DND-41 (cell line): ENCODE measurements around the gene SSX4.
"Not testable (repeated sequence)": the region's sequence is repeated elsewhere in the genome, so short reads cannot be mapped to it uniquely, and the experiment has no call there.

ENCODE experiments used
- ATAC-seq: fragments of 200-7000 bp; cut with Tn5 transposase; 3 replicates; pipeline ENCODE4 v1.9.1; 2021; ENCODE audit warnings: low read depth; ENCODE audit not compliant: insufficient read depth
- DNase-seq: peaks from one replicate; pipeline ENCODE4 v3.0.0-alpha.2; 2020
- H2AFZ ChIP-seq: 2 replicates; pipeline ENCODE4 v1.6.0; 2012; ENCODE audit warnings: low read depth, low read length
- H3K27ac ChIP-seq: 2 replicates; pipeline ENCODE4 v1.5.1; 2012; ENCODE audit warnings: low read length, inconsistent platforms
- H3K27me3 ChIP-seq: fragments of 200-600 bp; sonication (generic); 2 replicates; pipeline ENCODE4 v1.6.0; 2012; ENCODE audit warnings: low read length, mild to moderate bottlenecking, inconsistent platforms; ENCODE audit not compliant: insufficient read depth, poor library complexity
- H3K36me3 ChIP-seq: 2 replicates; pipeline ENCODE4 v1.5.1; 2012; ENCODE audit warnings: low read length, inconsistent platforms; ENCODE audit not compliant: insufficient read depth
- H3K4me1 ChIP-seq: 2 replicates; pipeline ENCODE4 v1.5.1; 2012; ENCODE audit warnings: mild to moderate bottlenecking, low read length; ENCODE audit not compliant: insufficient read depth
- H3K4me2 ChIP-seq: 2 replicates; pipeline ENCODE4 v1.6.0; 2012; ENCODE audit warnings: mild to moderate bottlenecking, moderate library complexity, low read length, inconsistent platforms; ENCODE audit not compliant: insufficient read depth
- H3K4me3 ChIP-seq, 2 experiments: fragments of 200-600 bp in 1 of 2; shearing (Covaris generic) in 1 of 2; 2 replicates each; pipeline ENCODE4 v1.5.1; 2012 to 2016; ENCODE audit warnings: inconsistent platforms in 2 of 2, low read length in 2 of 2, mild to moderate bottlenecking in 2 of 2, low read depth in 1 of 2, moderate library complexity in 1 of 2
- H3K79me2 ChIP-seq: 2 replicates; pipeline ENCODE4 v1.6.0; 2012; ENCODE audit warnings: low read length, inconsistent platforms; ENCODE audit not compliant: insufficient read depth
- H3K9ac ChIP-seq: 2 replicates; pipeline ENCODE4 v1.6.0; 2012; ENCODE audit warnings: low read depth, mild to moderate bottlenecking, inconsistent platforms, low read length, moderate library complexity
- H3K9me3 ChIP-seq: 2 replicates; pipeline ENCODE4 v1.5.1; 2012; ENCODE audit warnings: low read length, moderate library complexity, mild to moderate bottlenecking, inconsistent platforms; ENCODE audit not compliant: insufficient read depth, severe bottlenecking
- H4K20me1 ChIP-seq: 2 replicates; pipeline ENCODE4 v1.6.0; 2012; ENCODE audit warnings: low read length; ENCODE audit not compliant: insufficient read depth
- EZH2 ChIP-seq: IDR thresholded peaks from 3 replicates; pipeline ENCODE4 v1.6.1; 2012; ENCODE audit warnings: borderline replicate concordance, low read depth, mild to moderate bottlenecking, moderate library complexity, low read length, inconsistent platforms; ENCODE audit not compliant: severe bottlenecking
- TF ChIP-seq, protein P1 (sequence below): IDR thresholded peaks from 2 replicates; pipeline ENCODE4 v1.5.1; 2012; ENCODE audit warnings: borderline replicate concordance, low read length, moderate library complexity, mild to moderate bottlenecking; ENCODE audit not compliant: poor library complexity, severe bottlenecking; ENCODE audit errors: extremely low read depth

Gene SSX4, protein sequence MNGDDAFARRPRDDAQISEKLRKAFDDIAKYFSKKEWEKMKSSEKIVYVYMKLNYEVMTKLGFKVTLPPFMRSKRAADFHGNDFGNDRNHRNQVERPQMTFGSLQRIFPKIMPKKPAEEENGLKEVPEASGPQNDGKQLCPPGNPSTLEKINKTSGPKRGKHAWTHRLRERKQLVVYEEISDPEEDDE

DNA sequence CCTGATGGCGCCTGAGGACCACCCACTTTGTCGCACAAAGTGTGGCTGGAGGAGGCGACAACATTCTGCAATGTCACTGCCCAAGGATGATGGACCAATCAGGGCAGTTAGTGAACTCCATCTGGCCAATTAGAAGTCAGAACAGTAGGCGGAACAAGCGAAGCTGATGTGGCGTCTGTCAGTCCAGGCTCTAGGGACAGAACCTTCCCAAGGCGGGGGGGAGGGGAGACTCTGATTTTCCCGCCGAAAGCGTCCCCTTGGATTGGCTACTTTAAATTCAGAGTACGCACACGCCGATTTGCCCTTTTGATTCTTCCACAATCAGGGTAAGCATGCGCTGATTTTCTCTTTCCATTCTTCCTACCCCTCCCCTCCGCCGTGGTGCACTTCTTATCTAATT lies at the start of gene SSX4:
SSX4 (plus strand) TSS at position 301 of the 400 bp plus-strand sequence. CDS start 515 bp downstream, outside the sequence.
- not testable (repeated sequence) for DNase-seq

DNA sequence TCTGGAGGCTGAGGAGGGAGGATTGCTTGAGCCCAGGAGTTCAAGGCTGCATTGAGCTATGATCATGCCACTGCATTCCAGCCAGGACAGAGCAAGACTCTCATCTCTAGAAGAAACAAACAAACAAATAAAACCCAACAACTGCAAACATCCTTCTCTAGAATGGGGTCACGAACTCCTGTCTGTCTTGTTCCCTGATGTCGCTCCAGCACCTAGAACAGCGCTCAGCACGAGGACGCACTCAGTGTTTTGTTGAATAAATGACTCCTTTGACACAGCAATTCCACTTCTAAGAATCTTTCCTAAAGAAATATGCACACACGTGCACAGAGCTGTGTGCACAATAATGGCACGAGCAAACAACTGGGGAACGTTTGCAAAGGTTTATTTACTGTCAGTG lies 37.3 kb upstream of the SSX4 start:
- H3K27me3 ChIP-seq, result not testable (repeated sequence)

More for the DNA sequence above, at the start of gene SSX4:
- not testable (repeated sequence) for H3K4me1 ChIP-seq, H4K20me1 ChIP-seq, H3K9ac ChIP-seq, H2AFZ ChIP-seq, ATAC-seq, H3K27ac ChIP-seq, H3K4me2 ChIP-seq, H3K79me2 ChIP-seq, H3K9me3 ChIP-seq, H3K27me3 ChIP-seq, H3K36me3 ChIP-seq, H3K4me3 ChIP-seq

DNA sequence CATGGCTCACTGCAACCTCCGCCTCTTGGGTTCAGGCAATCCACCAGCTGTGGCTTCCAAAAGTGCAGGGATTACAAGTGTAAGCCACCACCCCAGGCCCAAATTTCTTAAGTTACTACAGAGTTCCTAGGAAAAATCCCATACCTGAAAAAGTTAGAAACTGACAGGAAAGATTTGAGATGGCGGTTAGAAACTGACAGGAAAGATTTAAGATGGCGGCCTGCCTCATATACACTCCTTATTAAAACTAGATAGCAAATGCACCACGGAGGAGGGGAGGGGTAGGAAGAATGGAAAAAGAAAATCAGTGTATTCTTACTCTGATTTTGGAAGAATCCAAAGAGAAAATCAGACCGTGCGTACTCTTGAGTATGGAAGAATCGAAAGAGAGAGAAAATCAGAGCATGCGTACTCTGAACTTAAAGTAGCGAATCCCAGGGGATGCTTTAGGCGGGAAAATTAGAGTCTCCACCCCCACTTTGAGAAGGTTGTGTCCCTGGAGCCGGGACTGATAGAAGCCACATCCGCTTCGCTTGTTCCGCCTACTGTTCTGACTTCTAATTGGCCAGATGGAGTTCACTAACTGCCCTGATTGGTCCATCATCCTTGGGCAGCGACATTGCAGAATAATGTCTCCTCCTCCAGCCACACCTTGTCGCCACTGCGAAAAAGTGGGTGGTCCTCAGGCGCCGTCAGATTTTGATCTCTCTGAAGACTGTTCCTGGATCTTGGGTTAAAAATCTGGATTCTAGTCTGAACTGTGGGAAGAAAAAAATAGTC lies 26.8 kb upstream of the SSX4 start, which contains the start of gene SSX3:
SSX3 (minus strand) TSS at position 389 of the 780 bp plus-strand sequence. CDS start 1,454 bp downstream, outside the sequence.
- H3K27ac ChIP-seq, H3K9ac ChIP-seq, DNase-seq, H3K4me1 ChIP-seq, H3K79me2 ChIP-seq, H3K4me2 ChIP-seq, ATAC-seq, H2AFZ ChIP-seq, H3K36me3 ChIP-seq, H4K20me1 ChIP-seq, H3K9me3 ChIP-seq, H3K4me3 ChIP-seq, H3K27me3 ChIP-seq: not testable (repeated sequence)

More for the DNA sequence above, 37.3 kb upstream of the SSX4 start:
- H3K9ac ChIP-seq, H3K27ac ChIP-seq, H3K4me1 ChIP-seq, H3K36me3 ChIP-seq, H2AFZ ChIP-seq, H4K20me1 ChIP-seq, H3K4me3 ChIP-seq, ATAC-seq, H3K79me2 ChIP-seq, H3K9me3 ChIP-seq, H3K4me2 ChIP-seq, DNase-seq: not testable (repeated sequence)

DNA sequence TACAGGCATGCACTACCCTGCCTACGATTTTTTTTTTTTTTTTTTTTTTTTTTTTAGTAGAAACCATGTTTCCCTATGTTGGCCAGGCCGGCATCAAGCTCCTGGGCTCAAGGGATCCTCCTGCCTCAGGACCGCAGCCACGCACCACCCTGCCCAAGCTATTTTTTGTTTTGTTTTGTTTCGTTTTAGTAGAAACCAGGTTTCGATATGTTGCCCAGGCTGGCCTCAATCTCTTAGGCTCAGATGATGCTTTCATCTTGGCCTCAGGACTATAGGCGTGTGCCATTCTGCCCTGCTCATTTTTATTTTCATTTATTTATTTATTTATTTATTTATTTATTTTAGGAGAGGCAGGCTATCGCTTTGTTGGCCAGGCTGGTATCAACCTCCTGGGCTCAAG lies 25.7 kb upstream of the SSX4 start:
- TF ChIP-seq, protein P1, sequence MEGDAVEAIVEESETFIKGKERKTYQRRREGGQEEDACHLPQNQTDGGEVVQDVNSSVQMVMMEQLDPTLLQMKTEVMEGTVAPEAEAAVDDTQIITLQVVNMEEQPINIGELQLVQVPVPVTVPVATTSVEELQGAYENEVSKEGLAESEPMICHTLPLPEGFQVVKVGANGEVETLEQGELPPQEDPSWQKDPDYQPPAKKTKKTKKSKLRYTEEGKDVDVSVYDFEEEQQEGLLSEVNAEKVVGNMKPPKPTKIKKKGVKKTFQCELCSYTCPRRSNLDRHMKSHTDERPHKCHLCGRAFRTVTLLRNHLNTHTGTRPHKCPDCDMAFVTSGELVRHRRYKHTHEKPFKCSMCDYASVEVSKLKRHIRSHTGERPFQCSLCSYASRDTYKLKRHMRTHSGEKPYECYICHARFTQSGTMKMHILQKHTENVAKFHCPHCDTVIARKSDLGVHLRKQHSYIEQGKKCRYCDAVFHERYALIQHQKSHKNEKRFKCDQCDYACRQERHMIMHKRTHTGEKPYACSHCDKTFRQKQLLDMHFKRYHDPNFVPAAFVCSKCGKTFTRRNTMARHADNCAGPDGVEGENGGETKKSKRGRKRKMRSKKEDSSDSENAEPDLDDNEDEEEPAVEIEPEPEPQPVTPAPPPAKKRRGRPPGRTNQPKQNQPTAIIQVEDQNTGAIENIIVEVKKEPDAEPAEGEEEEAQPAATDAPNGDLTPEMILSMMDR, result no peak
- no peak for TF ChIP-seq EZH2
- Histone ChIP-seq H3K9me3 (no peaks in the 10 kb centered on the region), H3K36me3 (no peaks in the 10 kb centered on the region), H2AFZ (no peak overlapping the region), H3K9ac (no peak overlapping the region), H3K27me3 (no peaks in the 10 kb centered on the region), H3K4me1 (no peaks in the 10 kb centered on the region), H3K4me2 (no peak overlapping the region), H3K4me3 (no peak overlapping the region), H3K79me2 (no peaks in the 10 kb centered on the region), H3K27ac (no peak overlapping the region), H4K20me1 (no peaks in the 10 kb centered on the region)
- DNase-seq (no peak), ATAC-seq (no peak)

DNA sequence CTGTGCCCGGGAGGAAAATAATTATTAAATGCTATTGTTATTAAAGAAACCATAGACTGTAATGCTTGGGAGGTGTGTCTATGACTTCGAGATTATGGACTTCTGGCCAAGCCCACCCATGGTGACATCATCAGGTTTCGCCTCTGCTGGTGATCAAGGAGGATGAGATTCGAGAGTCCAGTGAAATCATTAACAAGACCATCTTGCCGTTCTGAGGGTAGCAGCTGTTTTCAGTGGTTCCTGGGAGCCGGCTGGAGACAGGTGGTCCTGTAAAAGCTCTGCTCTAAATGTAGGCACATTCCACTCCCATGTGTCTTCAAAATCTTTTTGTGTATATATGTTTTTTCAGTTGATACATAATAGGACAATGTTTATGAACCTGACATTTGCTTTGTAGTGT lies 24.1 kb upstream of the SSX4 start:
- H3K27ac ChIP-seq, H3K36me3 ChIP-seq, H3K9me3 ChIP-seq, H2AFZ ChIP-seq, H3K27me3 ChIP-seq, H3K4me3 ChIP-seq, H3K9ac ChIP-seq, DNase-seq, ATAC-seq, H3K4me2 ChIP-seq, H4K20me1 ChIP-seq, H3K4me1 ChIP-seq, H3K79me2 ChIP-seq: not testable (repeated sequence)

DNA sequence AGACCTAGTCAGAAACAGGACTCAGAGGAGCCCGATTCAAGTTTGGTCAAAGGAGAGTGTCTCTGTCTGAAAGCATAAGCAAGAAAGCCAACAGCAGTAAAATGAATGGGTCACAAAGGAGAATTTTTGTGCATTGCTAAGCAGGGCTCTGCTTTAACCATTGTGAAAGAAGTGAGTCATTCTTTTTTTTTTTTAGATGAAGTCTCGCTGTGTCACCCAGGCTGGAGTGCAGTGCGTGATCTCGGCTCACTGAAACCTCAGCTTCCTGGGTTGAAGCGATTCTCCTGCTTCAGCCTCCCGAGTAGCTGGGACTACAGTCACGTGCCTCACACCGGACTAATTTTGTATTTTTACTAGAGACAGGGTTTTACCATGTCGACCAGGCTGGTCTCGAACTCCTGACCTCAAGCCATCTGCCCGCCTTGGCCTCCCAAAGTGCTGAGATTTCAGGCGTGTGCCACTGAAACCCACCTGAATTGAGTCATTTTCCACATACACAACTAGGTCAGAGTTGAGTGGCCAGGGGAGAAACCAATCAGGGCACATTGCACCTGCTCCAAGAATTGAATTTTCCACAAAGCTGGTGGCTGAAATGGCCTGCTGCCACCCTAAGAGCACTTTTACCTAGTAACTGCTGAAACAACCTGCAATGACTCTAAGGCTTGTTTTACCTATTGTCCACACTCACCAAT lies 15.5 kb upstream of the SSX4 start:
- not testable (repeated sequence) for H3K79me2 ChIP-seq, H3K9ac ChIP-seq, H3K4me2 ChIP-seq, H2AFZ ChIP-seq, H3K27ac ChIP-seq, H3K36me3 ChIP-seq, DNase-seq, H3K9me3 ChIP-seq, H3K27me3 ChIP-seq, H4K20me1 ChIP-seq, H3K4me3 ChIP-seq, H3K4me1 ChIP-seq
- peak; percentile 69 for ATAC-seq

DNA sequence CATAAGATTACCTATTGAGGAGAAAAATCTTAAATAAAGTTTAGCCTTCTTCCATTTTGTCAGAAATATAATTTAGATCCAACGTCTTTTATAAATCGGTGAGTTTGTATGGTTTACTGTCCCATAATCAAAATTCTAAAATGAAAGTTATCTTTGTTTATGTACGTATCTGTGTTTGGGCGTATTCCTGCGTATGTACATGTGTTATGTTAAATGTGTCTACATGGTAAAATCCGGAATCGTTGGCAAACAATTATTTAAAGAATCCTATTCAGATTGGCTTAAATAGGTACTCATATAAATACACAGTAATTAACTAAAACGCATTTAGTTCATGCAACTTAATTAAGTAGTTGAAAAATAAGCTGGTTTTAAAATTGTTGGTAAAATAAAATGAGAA lies 12.9 kb upstream of the SSX4 start:
- not testable (repeated sequence) for H3K79me2 ChIP-seq, H3K27ac ChIP-seq

More for the DNA sequence above, 12.9 kb upstream of the SSX4 start:
- H2AFZ ChIP-seq, DNase-seq, H3K36me3 ChIP-seq, H3K4me3 ChIP-seq, H3K4me2 ChIP-seq, H3K27me3 ChIP-seq, H4K20me1 ChIP-seq, ATAC-seq, H3K9ac ChIP-seq, H3K4me1 ChIP-seq, H3K9me3 ChIP-seq: not testable (repeated sequence)
